MM.1S (cell line): ENCODE results near the gene SRF.

ENCODE experiments used
- DNase-seq: peaks from one replicate; pipeline ENCODE4 v3.0.0-alpha.2; 2015
- H2AFZ ChIP-seq: fragments of 300-600 bp; sonication (generic); 2 replicates; pipeline ENCODE4 v1.6.0; 2016; ENCODE audit warnings: antibody characterized with exemption, low read length
- H3F3A ChIP-seq: fragments of 300-600 bp; sonication (generic); 2 replicates; pipeline ENCODE4 v1.6.1; 2016; ENCODE audit warnings: mild to moderate bottlenecking, antibody characterized with exemption, low read length, moderate library complexity, mixed read lengths; ENCODE audit not compliant: insufficient read depth
- H3K27ac ChIP-seq: fragments of 300-600 bp; sonication (generic); 2 replicates; pipeline ENCODE4 v1.5.1; 2016; ENCODE audit warnings: mild to moderate bottlenecking, low read length
- H3K27me3 ChIP-seq: fragments of 300-600 bp; sonication (generic); replicated peaks from 2 replicates; pipeline ENCODE4 v1.6.0; 2016; ENCODE audit warnings: low read length; ENCODE audit not compliant: insufficient read depth
- H3K36me3 ChIP-seq: fragments of 300-600 bp; sonication (generic); replicated peaks from 2 replicates; pipeline ENCODE4 v1.6.1; 2016; ENCODE audit warnings: mild to moderate bottlenecking, low read length, mixed read lengths; ENCODE audit not compliant: insufficient read depth
- H3K4me1 ChIP-seq: fragments of 300-600 bp; sonication (generic); 2 replicates; pipeline ENCODE4 v1.6.1; 2016; ENCODE audit warnings: low read length, mixed read lengths
- H3K4me2 ChIP-seq: fragments of 300-600 bp; sonication (generic); 2 replicates; pipeline ENCODE4 v1.6.0; 2016; ENCODE audit warnings: low read depth, low read length
- H3K4me3 ChIP-seq: fragments of 300-600 bp; sonication (generic); 2 replicates; pipeline ENCODE4 v1.5.1; 2016; ENCODE audit warnings: low read length, mixed read lengths
- H3K79me2 ChIP-seq: fragments of 300-600 bp; sonication (generic); 2 replicates; pipeline ENCODE4 v1.6.1; 2016; ENCODE audit warnings: mixed run types, low read length, mixed read lengths
- H3K9ac ChIP-seq: fragments of 300-600 bp; sonication (generic); 2 replicates; pipeline ENCODE4 v1.6.1; 2016; ENCODE audit warnings: low read length, mixed read lengths
- H3K9me2 ChIP-seq: fragments of 300-600 bp; sonication (generic); replicated peaks from 2 replicates; pipeline ENCODE4 v1.6.1; 2016; ENCODE audit warnings: mild to moderate bottlenecking, low read length, mixed read lengths; ENCODE audit not compliant: insufficient read depth
- H3K9me3 ChIP-seq: fragments of 300-600 bp; sonication (generic); replicated peaks from 2 replicates; pipeline ENCODE4 v1.6.1; 2016; ENCODE audit warnings: mild to moderate bottlenecking, low read length, mixed read lengths; ENCODE audit not compliant: insufficient read depth
- H4K20me1 ChIP-seq: fragments of 300-600 bp; sonication (generic); 2 replicates; pipeline ENCODE4 v1.6.1; 2016; ENCODE audit warnings: mild to moderate bottlenecking, low read length, moderate library complexity, mixed read lengths; ENCODE audit not compliant: insufficient read depth
- CTCF ChIP-seq: fragments of 300-600 bp; sonication (generic); IDR thresholded peaks from 2 replicates; pipeline ENCODE4 v1.5.1; 2016; ENCODE audit warnings: antibody characterized with exemption, low read length, mixed read lengths
- EZH2 ChIP-seq: fragments of 300-600 bp; sonication (generic); optimal IDR thresholded peaks from 2 replicates; pipeline ENCODE3; 2017; ENCODE audit warnings: low read depth, mild to moderate bottlenecking, antibody characterized with exemption, low read length, mixed read lengths
- EZH2phosphoT487 ChIP-seq: fragments of 300-600 bp; sonication (generic); IDR thresholded peaks from 2 replicates; pipeline ENCODE4 v1.6.1; 2018; ENCODE audit warnings: antibody characterized with exemption, low read length

Gene SRF

GRCh38 chr6:43172104-43173007 is 1.3 kb downstream of the SRF start:
- peak overlapping the region; percentile 96 for H3K4me3 ChIP-seq

GRCh38 chr6:43173591-43174262 is 2.7 kb downstream of the SRF start:
- Histone ChIP-seq H3K9me2 (no peaks in the 10 kb centered on the region), H3K4me1 (peaks cover 25% of the 10 kb centered on the region), H3F3A (peaks cover 18% of the 10 kb centered on the region), H3K4me2 (peak overlapping the region; percentile 96), H2AFZ (no peak overlapping the region), H3K27ac (peak overlapping the region; percentile 69; the same call in 1 of the 2 replicates), H3K36me3 (peaks cover 5% of the 10 kb centered on the region; the same call in 1 of the 2 replicates), H3K9ac (peak overlapping the region; percentile 37; the same call in 1 of the 2 replicates), H3K79me2 (peaks cover 39% of the 10 kb centered on the region), H3K4me3 (peak overlapping the region; percentile 46), H3K27me3 (no peaks in the 10 kb centered on the region), H4K20me1 (peaks cover 5% of the 10 kb centered on the region; the same call in 1 of the 2 replicates), H3K9me3 (no peaks in the 10 kb centered on the region)
- no peak for TF ChIP-seq EZH2
- no peak for TF ChIP-seq CTCF
- no peak for DNase-seq

More at GRCh38 chr6:43172104-43173007, 1.3 kb downstream of the SRF start:
- Histone ChIP-seq H2AFZ (peak overlapping the region; percentile 77), H4K20me1 (peaks cover 5% of the 10 kb centered on the region; the same call in 1 of the 2 replicates), H3K9ac (peak overlapping the region; percentile 89), H3K27ac (no peak overlapping the region; the same call in 1 of the 2 replicates), H3K79me2 (peaks cover 39% of the 10 kb centered on the region), H3K9me3 (no peaks in the 10 kb centered on the region), H3K9me2 (no peaks in the 10 kb centered on the region), H3K4me1 (peaks cover 25% of the 10 kb centered on the region), H3F3A (peaks cover 18% of the 10 kb centered on the region), H3K4me2 (peak overlapping the region; percentile 96), H3K36me3 (peaks cover 5% of the 10 kb centered on the region; the same call in 1 of the 2 replicates), H3K27me3 (no peaks in the 10 kb centered on the region)
- DNase-seq: peak; percentile 7
- no peak for TF ChIP-seq CTCF
- TF ChIP-seq EZH2: no peak
- no peak for TF ChIP-seq EZH2phosphoT487

- Histone ChIP-seq H3K9ac (peak overlapping the region; percentile 37; the same call in 1 of the 2 replicates), H2AFZ (peak overlapping the region; percentile 49), H3K27ac (peak overlapping the region; percentile 69; the same call in 1 of the 2 replicates), H3K4me2 (peak overlapping the region; percentile 96), H3K9me3 (no peaks in the 10 kb centered on the region), H3F3A (peaks cover 18% of the 10 kb centered on the region), H3K4me3 (peak overlapping the region; percentile 46), H3K9me2 (no peaks in the 10 kb centered on the region), H3K4me1 (peaks cover 25% of the 10 kb centered on the region), H4K20me1 (peaks cover 5% of the 10 kb centered on the region; the same call in 1 of the 2 replicates), H3K27me3 (no peaks in the 10 kb centered on the region), H3K36me3 (peaks cover 5% of the 10 kb centered on the region; the same call in 1 of the 2 replicates), H3K79me2 (peaks cover 39% of the 10 kb centered on the region)
- TF ChIP-seq EZH2: no peak
- no peak for TF ChIP-seq EZH2phosphoT487
- TF ChIP-seq CTCF: no peak
- peak; percentile 98 for DNase-seq
These were observed 3.4 kb downstream of the SRF start for GRCh38 chr6:43174263-43175112.
